Trophoblast cell (in vitro differentiated cells and primary cell): ENCODE measurements around the gene CCDC180.

ENCODE experiments used
- DNase-seq, 2 donors: peaks; one replicate each; pipeline ENCODE4 v3.0.0-alpha.2; 2016
- H2AFZ ChIP-seq: 2 replicates; pipeline ENCODE4 v1.6.1; 2013; ENCODE audit warnings: low read length, moderate library complexity, mild to moderate bottlenecking; ENCODE audit not compliant: insufficient read depth, poor library complexity
- H2AK5ac ChIP-seq: 2 replicates; pipeline ENCODE4 v1.6.1; 2013; ENCODE audit warnings: mild to moderate bottlenecking, low read length
- H2BK120ac ChIP-seq: 2 replicates; pipeline ENCODE4 v1.6.1; 2013; ENCODE audit warnings: low read length, mild to moderate bottlenecking, moderate library complexity; ENCODE audit not compliant: insufficient read depth, poor library complexity
- H2BK12ac ChIP-seq: 2 replicates; pipeline ENCODE4 v1.6.1; 2013; ENCODE audit warnings: mild to moderate bottlenecking, low read length, moderate library complexity
- H2BK5ac ChIP-seq: 2 replicates; pipeline ENCODE4 v1.6.1; 2013; ENCODE audit warnings: low read length, low read depth, moderate library complexity, mild to moderate bottlenecking; ENCODE audit not compliant: poor library complexity
- H3K14ac ChIP-seq: 2 replicates; pipeline ENCODE4 v1.6.1; 2013; ENCODE audit warnings: mild to moderate bottlenecking, low read length
- H3K18ac ChIP-seq: 2 replicates; pipeline ENCODE4 v1.6.1; 2013; ENCODE audit warnings: mild to moderate bottlenecking, low read length
- H3K23ac ChIP-seq: 2 replicates; pipeline ENCODE4 v1.6.1; 2013; ENCODE audit warnings: low read length
- H3K27ac ChIP-seq: 2 replicates; pipeline ENCODE4 v1.5.1; 2013; ENCODE audit warnings: low read depth, mild to moderate bottlenecking, inconsistent platforms, low read length, moderate library complexity
- H3K27me3 ChIP-seq: 2 replicates; pipeline ENCODE4 v1.6.1; 2013; ENCODE audit warnings: inconsistent platforms, mild to moderate bottlenecking, low read length, moderate library complexity; ENCODE audit not compliant: insufficient read depth
- H3K36me3 ChIP-seq, 2 experiments: 1 replicate in 1 of 2; 2 replicates in 1 of 2; pipeline ENCODE4 v1.6.1; 2013; ENCODE audit warnings: low read length in 2 of 2, mild to moderate bottlenecking in 2 of 2, moderate library complexity in 1 of 2; ENCODE audit not compliant: insufficient read depth in 2 of 2, control insufficient read depth in 1 of 2
- H3K4ac ChIP-seq: 2 replicates; pipeline ENCODE4 v1.6.1; 2013; ENCODE audit warnings: low read depth, mild to moderate bottlenecking, low read length, moderate library complexity
- H3K4me1 ChIP-seq, 2 experiments: 1 replicate in 1 of 2; 2 replicates in 1 of 2; pipeline ENCODE4 v1.6.1; 2013; ENCODE audit warnings: low read length in 2 of 2, mild to moderate bottlenecking in 2 of 2, moderate library complexity in 1 of 2; ENCODE audit not compliant: insufficient read depth in 2 of 2, control insufficient read depth in 1 of 2
- H3K4me2 ChIP-seq: 2 replicates; pipeline ENCODE4 v1.6.1; 2013; ENCODE audit warnings: inconsistent platforms, mild to moderate bottlenecking, low read length, moderate library complexity
- H3K4me3 ChIP-seq: 2 replicates; pipeline ENCODE4 v1.5.1; 2013; ENCODE audit warnings: mild to moderate bottlenecking, low read depth, low read length, inconsistent platforms
- H3K79me1 ChIP-seq: one replicate; pipeline ENCODE4 v1.6.1; 2013; ENCODE audit warnings: low read length
- H3K79me2 ChIP-seq: 2 replicates; pipeline ENCODE4 v1.6.1; 2013; ENCODE audit warnings: low read length, mild to moderate bottlenecking; ENCODE audit not compliant: control insufficient read depth, insufficient read depth, poor library complexity
- H3K9ac ChIP-seq: 2 replicates; pipeline ENCODE4 v1.6.1; 2013; ENCODE audit warnings: mild to moderate bottlenecking, low read length
- H3K9me3 ChIP-seq: 2 replicates; pipeline ENCODE4 v1.6.1; 2013; ENCODE audit warnings: low read depth, mild to moderate bottlenecking, control low read depth, inconsistent platforms, low read length; ENCODE audit not compliant: insufficient read depth
- H4K12ac ChIP-seq: 2 replicates; pipeline ENCODE4 v1.6.1; 2013; ENCODE audit warnings: low read depth, mild to moderate bottlenecking, low read length, moderate library complexity
- H4K8ac ChIP-seq: 2 replicates; pipeline ENCODE4 v1.6.1; 2013; ENCODE audit warnings: low read depth, mild to moderate bottlenecking, low read length, moderate library complexity
- H4K91ac ChIP-seq: one replicate; pipeline ENCODE4 v1.6.1; 2013; ENCODE audit warnings: low read depth, mild to moderate bottlenecking, low read length, moderate library complexity
- WGBS: extraction: QIAGEN DNeasy Blood & Tissue Kit; methylation state at CpG from one replicate; pipeline ENCODE4 v1.1.7; 2013; ENCODE audit warnings: missing lambda C conversion rate; ENCODE audit not compliant: insufficient read length, insufficient coverage; ENCODE audit errors: extremely low coverage; 5-methylcytosine and 5-hydroxymethylcytosine counted together

Gene CCDC180

DNA sequence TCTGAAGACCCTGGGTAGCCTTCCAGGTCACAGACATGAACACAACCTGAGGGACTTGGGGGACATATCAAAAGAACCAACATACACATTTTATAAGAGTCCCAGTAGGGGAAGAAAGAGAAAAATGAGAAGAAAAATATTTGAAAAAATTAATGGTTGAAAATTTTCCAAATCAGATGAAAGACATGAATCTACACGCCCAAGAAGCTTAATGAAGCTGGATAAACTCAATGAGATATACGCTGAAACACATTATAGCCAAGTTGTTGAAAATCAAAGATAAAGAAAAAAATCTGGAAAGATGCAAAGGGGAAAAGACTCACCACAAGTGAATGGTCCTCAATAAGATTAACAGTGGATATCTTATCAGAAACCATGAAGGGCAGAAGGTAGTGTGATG, 9.6 kb upstream of the CCDC180 start:
- Histone ChIP-seq H2BK120ac (no peak overlapping the region), H3K4me1 (no peaks in the 10 kb centered on the region), H2BK5ac (no peak overlapping the region), H3K79me1 (no peaks in the 10 kb centered on the region), H3K27me3 (no peaks in the 10 kb centered on the region), H3K27ac (no peak overlapping the region), H4K12ac (no peak overlapping the region), H3K36me3 (no peaks in the 10 kb centered on the region), H2AK5ac (no peak overlapping the region), H4K91ac (no peak overlapping the region), H3K4me2 (no peak overlapping the region), H4K8ac (no peak overlapping the region), H3K79me2 (no peaks in the 10 kb centered on the region), H3K9me3 (no peaks in the 10 kb centered on the region), H2AFZ (no peak overlapping the region), H3K14ac (no peak overlapping the region), H3K23ac (no peak overlapping the region), H3K18ac (no peak overlapping the region), H3K4ac (no peak overlapping the region), H3K9ac (no peak overlapping the region), H3K4me3 (no peak overlapping the region), H2BK12ac (no peak overlapping the region)
- no CpG with 5 or more reads among the region's 2 CpGs for WGBS
- DNase-seq = no peak

DNA sequence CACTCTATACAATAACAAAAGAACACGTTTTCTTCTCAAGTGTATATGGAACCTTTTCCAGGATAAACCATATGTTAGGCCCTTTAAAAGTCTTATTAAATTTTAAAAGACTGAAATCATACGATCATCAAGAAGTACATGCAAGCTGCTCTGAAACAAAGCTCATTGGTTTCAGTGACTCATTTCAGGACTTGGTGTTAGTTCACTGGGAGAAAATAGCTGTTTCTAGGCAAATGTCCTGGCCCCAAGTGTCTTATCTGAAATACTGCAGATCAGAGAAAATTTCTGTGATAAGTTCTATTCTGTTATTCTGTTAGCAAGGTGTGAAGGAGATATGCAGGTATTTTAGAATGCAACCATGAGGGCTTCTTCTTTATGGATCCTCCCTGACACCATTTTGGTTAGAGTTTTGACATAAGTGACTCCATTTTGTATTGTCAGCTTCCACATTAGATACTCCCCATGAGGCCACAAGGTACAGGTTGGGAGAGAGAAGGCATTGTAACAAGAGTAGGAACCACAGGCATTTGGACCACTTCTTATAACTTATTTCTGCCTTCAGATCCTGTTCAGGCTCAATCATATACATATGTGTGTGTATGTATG, 7.5 kb upstream of the CCDC180 start:
- no peak overlapping the region for H2BK120ac ChIP-seq
- WGBS = no CpG with 5 or more reads among the region's 2 CpGs
- no peak overlapping the region for H2BK12ac ChIP-seq
- H3K18ac ChIP-seq = no peak overlapping the region
- H3K9me3 ChIP-seq = no peaks in the 10 kb centered on the region
- H4K8ac ChIP-seq = no peak overlapping the region
- H3K9ac ChIP-seq = no peak overlapping the region
- no peak overlapping the region for H2AFZ ChIP-seq
- no peak for DNase-seq
- no peaks in the 10 kb centered on the region for H3K36me3 ChIP-seq
- H2AK5ac ChIP-seq = no peak overlapping the region
- H3K4me3 ChIP-seq = no peak overlapping the region
- H3K4ac ChIP-seq = no peak overlapping the region
- no peak overlapping the region for H3K23ac ChIP-seq
- no peak overlapping the region for H3K4me2 ChIP-seq
- no peaks in the 10 kb centered on the region for H3K79me2 ChIP-seq
- no peak overlapping the region for H3K27ac ChIP-seq
- H3K4me1 ChIP-seq = no peaks in the 10 kb centered on the region
- no peaks in the 10 kb centered on the region for H3K27me3 ChIP-seq
- H3K79me1 ChIP-seq = no peaks in the 10 kb centered on the region
- no peak overlapping the region for H4K12ac ChIP-seq
- H2BK5ac ChIP-seq = no peak overlapping the region
- H3K14ac ChIP-seq = no peak overlapping the region
- H4K91ac ChIP-seq = no peak overlapping the region

- Histone ChIP-seq H3K4me1 (no peaks in the 10 kb centered on the region), H2BK5ac (no peak overlapping the region), H3K79me1 (no peaks in the 10 kb centered on the region), H2BK120ac (no peak overlapping the region), H3K9ac (no peak overlapping the region), H3K4me3 (no peak overlapping the region), H3K14ac (no peak overlapping the region), H3K36me3 (no peaks in the 10 kb centered on the region), H3K9me3 (no peaks in the 10 kb centered on the region), H2AFZ (no peak overlapping the region), H3K4me2 (no peak overlapping the region), H3K27ac (no peak overlapping the region), H3K4ac (no peak overlapping the region), H2AK5ac (no peak overlapping the region), H3K23ac (no peak overlapping the region), H4K8ac (no peak overlapping the region), H3K79me2 (no peaks in the 10 kb centered on the region), H4K12ac (no peak overlapping the region), H3K18ac (no peak overlapping the region), H4K91ac (no peak overlapping the region), H3K27me3 (no peaks in the 10 kb centered on the region), H2BK12ac (no peak overlapping the region)
- no CpG with 5 or more reads among the region's 1 CpG for WGBS
- DNase-seq = no peak
Observed at GRCh38 chr9:97300586-97300985, 6.9 kb upstream of the CCDC180 start.

DNA sequence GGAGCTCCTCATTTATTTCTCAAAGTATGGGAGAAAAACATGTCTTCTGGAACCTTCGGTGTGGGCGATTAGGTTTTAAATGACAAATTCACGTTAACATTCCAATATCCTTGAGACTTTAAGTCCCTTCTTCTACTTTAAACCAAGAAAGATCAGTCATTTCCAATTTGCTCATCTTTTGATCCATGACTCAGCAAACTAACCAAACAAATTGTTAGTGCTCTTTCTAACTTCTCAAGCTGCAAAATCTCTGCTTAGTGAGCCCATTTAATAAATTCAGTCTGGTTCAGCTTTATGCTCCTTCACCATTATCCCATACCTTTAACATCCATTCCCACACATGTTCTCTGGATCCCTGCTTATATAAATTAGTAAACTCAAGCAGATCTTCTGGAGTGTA, 5.5 kb upstream of the CCDC180 start:
- H4K91ac ChIP-seq = no peak overlapping the region
- no peak overlapping the region for H2BK12ac ChIP-seq
- no peak overlapping the region for H3K4me2 ChIP-seq
- H3K4me1 ChIP-seq = peaks cover 0 to under 1% of the 10 kb centered on the region in 2 experiments
- no peak overlapping the region for H2AK5ac ChIP-seq
- no peak overlapping the region for H3K23ac ChIP-seq
- no peaks in the 10 kb centered on the region for H3K79me2 ChIP-seq
- H3K79me1 ChIP-seq = no peaks in the 10 kb centered on the region
- H3K9me3 ChIP-seq = no peaks in the 10 kb centered on the region
- no peak overlapping the region for H2BK120ac ChIP-seq
- no peak overlapping the region for H3K4ac ChIP-seq
- WGBS = no CpG with 5 or more reads among the region's 3 CpGs
- H4K12ac ChIP-seq = no peak overlapping the region
- no peak overlapping the region for H4K8ac ChIP-seq
- DNase-seq = no peak
- H3K9ac ChIP-seq = no peak overlapping the region
- H3K14ac ChIP-seq = no peak overlapping the region
- no peaks in the 10 kb centered on the region for H3K36me3 ChIP-seq
- no peak overlapping the region for H3K27ac ChIP-seq
- H3K27me3 ChIP-seq = no peaks in the 10 kb centered on the region
- H3K4me3 ChIP-seq = no peak overlapping the region
- H2AFZ ChIP-seq = no peak overlapping the region
- no peak overlapping the region for H2BK5ac ChIP-seq
- no peak overlapping the region for H3K18ac ChIP-seq
